Activated CD4-positive, alpha-beta T cell treated with anti-CD3 and anti-CD28 coated beads, Interleukin-2, Interleukin-4, amounts not matched to agents 100 ng/mL and 50 ng/mL, durations not matched to agents 16 hours and 8 hours (primary cell): Measurements from ENCODE around the gene MMP25.
A peak's percentile ranks its signal among the peaks of the same experiment; 100 is the strongest.

Experiments used
- DNase-seq: peaks from one replicate; pipeline ENCODE4 v3.0.0-alpha.2; 2020; ENCODE audit warnings: low spot score

The MMP25 gene

GRCh38 chr16:3095869-3096268 is 49.5 kb downstream of the MMP25 start:
- peak; percentile 76 for DNase-seq

- no peak for DNase-seq
Measured at GRCh38 chr16:3096362-3096761, 50.0 kb downstream of the MMP25 start.

GRCh38 chr16:3097266-3097665 is 50.9 kb downstream of the MMP25 start:
- DNase-seq = no peak

- DNase-seq = no peak
Measured at GRCh38 chr16:3098459-3099394, 52.4 kb downstream of the MMP25 start, which contains the start of gene ZSCAN10. Gene ZSCAN10, minus strand, starts transcription at chr16:3099294. Its CDS starts 6,357 bp downstream, at chr16:3092937.

- DNase-seq = no peak
Measured at GRCh38 chr16:3099395-3099731, 53.0 kb downstream of the MMP25 start.

- DNase-seq = peak; percentile 94
Measured at GRCh38 chr16:3099732-3100499, 53.6 kb downstream of the MMP25 start.

GRCh38 chr16:3101018-3101840 is 54.9 kb downstream of the MMP25 start:
- peak; percentile 81 for DNase-seq

- peak; percentile 42 for DNase-seq
Measured at GRCh38 chr16:3101841-3102470, 55.6 kb downstream of the MMP25 start.

GRCh38 chr16:3106205-3106928 is 60.0 kb downstream of the MMP25 start:
- peak; percentile 94 for DNase-seq
